Activated CD8-positive, alpha-beta memory T cell treated with anti-CD3 and anti-CD28 coated beads, Interleukin-2, amount 10 ng/mL, durations not matched to agents 7 days and 5 days (primary cell): ENCODE data around the gene PPP2R5B. TPM values are rescaled to one million over a fixed set of nuclear protein-coding genes. Genes with fewer than 3 reads are reported as not detected.

Experiments
- ATAC-seq: fragments of 150-1000 bp; cut with Tn5 transposase; one replicate; pipeline ENCODE4 v1.10.0; 2021; ENCODE audit warnings: moderate library complexity
- CTCF ChIA-PET: fragments of 350-600 bp; sonication (Branson Sonifier 250); formaldehyde crosslinking; loops from one replicate; lab custom pipeline; 2021; ENCODE audit warnings: antibody characterized with exemption; lab: Charles Lee
- DNase-seq: peaks from one replicate; pipeline ENCODE4 v3.0.0-alpha.2; 2020
- H3K27ac Mint-ChIP-seq: one replicate; pipeline ENCODE4 v1.8.0; 2021; ENCODE audit warnings: mild to moderate bottlenecking, mixed read lengths
- H3K27me3 Mint-ChIP-seq: one replicate; pipeline ENCODE4 v1.8.0; 2021; ENCODE audit warnings: mixed read lengths
- H3K36me3 Mint-ChIP-seq: one replicate; pipeline ENCODE4 v1.8.0; 2021; ENCODE audit warnings: mild to moderate bottlenecking, mixed read lengths
- H3K4me1 Mint-ChIP-seq: one replicate; pipeline ENCODE4 v1.8.0; 2021; ENCODE audit warnings: mixed read lengths
- H3K4me3 Mint-ChIP-seq: one replicate; pipeline ENCODE4 v1.8.0; 2021; ENCODE audit warnings: mild to moderate bottlenecking, moderate library complexity, mixed read lengths
- H3K9me3 Mint-ChIP-seq: one replicate; pipeline ENCODE4 v1.8.0; 2022; ENCODE audit warnings: low read depth, mixed read lengths
- total RNA-seq, 2 experiments: library from RNA; stranded (reverse); gene quantifications; one replicate each; pipeline ENCODE4 v1.2.3, GENCODE V29; 2021

The PPP2R5B gene
- total RNA-seq, 2 experiments from 2014 or later = 11.7 to 12.3 TPM

GRCh38 chr11:64892411-64892831 lies 32.1 kb upstream of the PPP2R5B start:
- peaks cover 8% of the 10 kb centered on the region for H3K4me1 Mint-ChIP-seq
- H3K27ac Mint-ChIP-seq = no peak overlapping the region
- no peak overlapping the region for H3K4me3 Mint-ChIP-seq
- no peaks in the 10 kb centered on the region for H3K27me3 Mint-ChIP-seq
- DNase-seq (no peak), ATAC-seq (no peak)
- no peaks in the 10 kb centered on the region for H3K36me3 Mint-ChIP-seq
- H3K9me3 Mint-ChIP-seq = no peaks in the 10 kb centered on the region
- CTCF ChIA-PET = interaction anchor here (1.3 to 31.3 kb wide), 4 partner anchors 15 to 122 kb away, joined by 6 to 1163 read pairs (median 10); partner anchors contain the start of genes ARL2 and CDC42BPG

- CTCF ChIA-PET = interaction anchor here (1.3 to 31.3 kb wide), 4 partner anchors 16 to 121 kb away, joined by 6 to 1163 read pairs (median 10); partner anchors contain the start of genes ARL2 and CDC42BPG
- Mint-ChIP-seq H3K27me3 (no peaks in the 10 kb centered on the region), H3K9me3 (no peaks in the 10 kb centered on the region), H3K4me3 (no peak overlapping the region), H3K4me1 (peaks cover 5% of the 10 kb centered on the region), H3K27ac (no peak overlapping the region), H3K36me3 (no peaks in the 10 kb centered on the region)
- DNase-seq (no peak), ATAC-seq (no peak)
Measured at GRCh38 chr11:64892838-64893193, 31.7 kb upstream of the PPP2R5B start.

- Mint-ChIP-seq H3K36me3 (no peaks in the 10 kb centered on the region), H3K4me1 (no peaks in the 10 kb centered on the region), H3K27me3 (no peaks in the 10 kb centered on the region), H3K27ac (no peak overlapping the region), H3K9me3 (no peaks in the 10 kb centered on the region), H3K4me3 (no peak overlapping the region)
- CTCF ChIA-PET = interaction anchor here (0.6 to 31.3 kb wide), 12 partner anchors 8 to 439 kb away, joined by 3 to 1163 read pairs (median 4); partner anchors contain the start of gene CDC42BPG
- no peak for DNase-seq
- no peak for ATAC-seq
Measured at GRCh38 chr11:64893194-64894069, 31.1 kb upstream of the PPP2R5B start.

DNA sequence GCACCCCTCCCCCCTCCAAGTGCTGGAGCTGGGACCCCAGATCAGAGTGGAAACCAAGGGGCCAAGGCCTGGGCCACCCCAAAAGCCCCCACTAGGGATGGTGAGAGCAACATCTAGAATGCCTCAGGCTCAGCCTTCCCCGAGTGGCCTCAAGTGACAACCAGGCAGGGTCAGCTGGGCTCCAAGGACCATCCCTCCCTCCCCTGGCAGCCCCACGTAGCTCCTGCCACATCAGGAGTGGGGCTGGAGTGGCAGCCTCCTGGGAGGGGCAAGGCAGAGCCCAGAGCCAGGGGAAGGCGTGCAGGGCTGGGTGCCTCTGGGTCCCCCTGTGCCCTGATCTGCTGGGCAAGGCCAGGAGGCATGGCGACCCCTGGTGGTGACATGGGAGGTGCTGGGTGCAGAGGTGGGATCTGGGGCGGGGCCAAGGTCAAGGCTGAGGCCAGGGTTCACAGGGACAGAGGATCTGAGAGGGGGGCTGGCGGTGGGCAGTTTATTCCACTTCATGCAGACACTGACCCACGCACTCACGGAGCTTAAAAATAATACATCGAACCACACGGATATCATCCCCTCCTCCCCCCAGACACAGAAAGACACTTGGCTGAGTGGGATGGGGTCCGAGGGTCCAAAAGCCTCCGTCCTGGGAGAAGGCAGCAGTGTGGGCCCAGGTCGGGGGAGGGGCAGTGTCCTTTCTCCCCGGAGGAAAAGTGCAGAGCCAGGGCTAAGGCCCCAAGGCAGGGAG lies 30.2 kb upstream of the PPP2R5B start:
- no peaks in the 10 kb centered on the region for H3K4me1 Mint-ChIP-seq
- no peaks in the 10 kb centered on the region for H3K36me3 Mint-ChIP-seq
- H3K4me3 Mint-ChIP-seq = no peak overlapping the region
- ATAC-seq = peak; percentile 98
- DNase-seq = peak; percentile 94
- CTCF ChIA-PET = interaction anchor here (0.6 to 31.3 kb wide), 16 partner anchors 9 to 440 kb away, joined by 3 to 1163 read pairs (median 4); partner anchors contain the start of genes CDC42BPG, EHD1 and PPP2R5B
- H3K27me3 Mint-ChIP-seq = no peaks in the 10 kb centered on the region
- no peak overlapping the region for H3K27ac Mint-ChIP-seq
- no peaks in the 10 kb centered on the region for H3K9me3 Mint-ChIP-seq

- Mint-ChIP-seq H3K36me3 (no peaks in the 10 kb centered on the region), H3K27me3 (no peaks in the 10 kb centered on the region), H3K9me3 (no peaks in the 10 kb centered on the region), H3K4me3 (no peak overlapping the region), H3K27ac (no peak overlapping the region), H3K4me1 (peaks cover under 1% of the 10 kb centered on the region)
- CTCF ChIA-PET = interaction anchor here (0.9 to 31.3 kb wide), 9 partner anchors 10 to 113 kb away, joined by 3 to 1163 read pairs (median 4); partner anchors contain the start of genes CDC42BPG, EHD1 and PPP2R5B
- no peak for DNase-seq
- ATAC-seq = no peak
Measured at GRCh38 chr11:64894812-64895452, 29.6 kb upstream of the PPP2R5B start.

DNA sequence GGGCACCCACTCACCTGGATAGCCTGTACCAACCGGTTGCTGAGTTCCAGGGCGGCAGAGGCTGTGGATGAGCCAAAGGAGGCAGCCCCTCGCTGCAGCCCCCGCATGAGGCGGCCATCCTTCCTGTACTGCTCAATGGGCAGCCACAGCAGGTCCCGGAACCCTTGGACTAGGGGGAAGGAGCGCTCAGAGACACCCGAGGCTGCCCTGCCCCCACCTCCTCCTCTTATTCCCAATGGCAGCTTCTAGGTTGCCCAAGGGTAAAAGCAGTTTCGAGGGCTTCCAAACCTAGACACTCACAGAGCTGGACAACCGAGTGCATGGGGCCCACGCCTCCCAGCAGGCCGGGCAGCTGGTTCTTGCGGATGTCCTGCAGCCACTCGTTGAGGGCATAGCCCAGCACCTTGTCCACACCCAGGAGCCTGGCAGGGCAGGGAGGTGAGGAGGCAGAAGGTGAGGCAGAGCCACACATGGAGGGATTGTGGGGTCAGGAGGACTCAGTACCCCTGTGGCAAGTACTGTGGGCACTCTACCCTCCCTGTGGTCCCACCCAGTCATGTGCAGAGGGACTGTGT lies 28.0 kb upstream of the PPP2R5B start:
- no peak overlapping the region for H3K4me3 Mint-ChIP-seq
- DNase-seq = no peak
- CTCF ChIA-PET = interaction anchor here (1.1 to 31.3 kb wide), 2 partner anchors 9 to 40 kb away, joined by 5 to 1163 read pairs; partner anchors contain the start of gene CDC42BPG
- H3K9me3 Mint-ChIP-seq = no peaks in the 10 kb centered on the region
- no peak for ATAC-seq
- H3K36me3 Mint-ChIP-seq = peaks cover 2% of the 10 kb centered on the region
- no peaks in the 10 kb centered on the region for H3K27me3 Mint-ChIP-seq
- H3K27ac Mint-ChIP-seq = no peak overlapping the region
- peaks cover 11% of the 10 kb centered on the region for H3K4me1 Mint-ChIP-seq

DNA sequence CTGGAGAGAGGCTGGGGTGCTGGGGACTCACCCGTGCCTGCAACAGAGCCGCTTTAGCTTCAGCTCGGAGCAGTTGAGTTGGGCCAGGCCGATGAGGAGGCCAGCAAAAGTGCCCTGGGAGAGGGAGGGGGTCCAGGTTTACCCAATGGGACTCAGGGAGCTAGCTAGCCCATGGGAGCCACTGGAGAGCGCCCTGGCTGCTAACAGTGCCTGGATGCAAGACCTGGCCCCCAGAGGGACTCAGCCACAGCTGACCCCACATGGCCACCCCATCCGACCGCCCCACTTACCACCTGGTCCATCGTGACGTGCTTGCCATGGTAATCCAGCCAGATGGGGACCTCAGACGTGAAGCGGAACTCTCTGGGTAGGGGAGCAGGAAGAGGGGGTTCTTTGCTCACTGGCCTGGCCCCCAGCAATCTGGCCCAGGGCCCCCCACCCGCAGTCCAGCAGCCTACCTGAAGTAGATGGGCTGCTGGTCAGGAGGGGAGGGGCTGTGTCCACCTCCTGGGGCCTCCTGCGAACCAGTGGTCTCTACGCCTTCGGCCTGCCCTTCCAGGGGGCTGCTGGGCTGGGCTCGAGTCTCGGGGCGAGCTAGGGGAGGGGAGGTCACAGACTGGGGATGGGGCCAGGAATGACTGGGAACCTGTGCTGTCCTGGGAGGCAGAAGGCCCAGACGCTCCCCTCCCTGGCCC lies 27.0 kb upstream of the PPP2R5B start:
- no peak for ATAC-seq
- no peaks in the 10 kb centered on the region for H3K9me3 Mint-ChIP-seq
- peaks cover 11% of the 10 kb centered on the region for H3K4me1 Mint-ChIP-seq
- no peaks in the 10 kb centered on the region for H3K27me3 Mint-ChIP-seq
- peaks cover 2% of the 10 kb centered on the region for H3K36me3 Mint-ChIP-seq
- CTCF ChIA-PET = interaction anchor here (1.2 to 31.3 kb wide), 3 partner anchors 9 to 41 kb away, joined by 3 to 1163 read pairs (median 4); partner anchors contain the start of gene CDC42BPG
- DNase-seq = no peak
- H3K4me3 Mint-ChIP-seq = no peak overlapping the region
- H3K27ac Mint-ChIP-seq = no peak overlapping the region

DNA sequence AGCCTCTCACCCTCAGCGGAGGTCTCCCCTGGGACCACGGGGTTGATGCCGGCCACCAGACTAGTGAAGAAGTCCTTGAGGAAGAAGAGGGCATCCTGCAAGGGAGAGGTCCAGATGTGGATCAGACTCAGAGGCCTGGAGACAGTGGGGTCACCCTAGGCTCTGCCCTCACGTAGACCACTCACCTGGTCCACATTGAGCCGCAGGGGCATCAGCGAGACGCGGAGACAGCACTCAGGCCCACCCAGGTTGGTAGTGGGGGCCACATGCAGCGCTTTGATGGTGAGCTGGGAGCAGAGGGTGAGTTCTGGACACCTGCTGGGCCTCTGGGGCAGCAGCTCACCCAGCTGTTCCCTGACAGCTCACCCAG lies 26.4 kb upstream of the PPP2R5B start:
- Mint-ChIP-seq H3K27me3 (no peaks in the 10 kb centered on the region), H3K4me3 (no peak overlapping the region), H3K4me1 (peaks cover 11% of the 10 kb centered on the region), H3K9me3 (no peaks in the 10 kb centered on the region), H3K36me3 (peaks cover 2% of the 10 kb centered on the region), H3K27ac (no peak overlapping the region)
- CTCF ChIA-PET = interaction anchor here (1.2 to 31.3 kb wide), 3 partner anchors 10 to 42 kb away, joined by 3 to 1163 read pairs (median 4); partner anchors contain the start of gene CDC42BPG
- DNase-seq (no peak), ATAC-seq (no peak)

DNA sequence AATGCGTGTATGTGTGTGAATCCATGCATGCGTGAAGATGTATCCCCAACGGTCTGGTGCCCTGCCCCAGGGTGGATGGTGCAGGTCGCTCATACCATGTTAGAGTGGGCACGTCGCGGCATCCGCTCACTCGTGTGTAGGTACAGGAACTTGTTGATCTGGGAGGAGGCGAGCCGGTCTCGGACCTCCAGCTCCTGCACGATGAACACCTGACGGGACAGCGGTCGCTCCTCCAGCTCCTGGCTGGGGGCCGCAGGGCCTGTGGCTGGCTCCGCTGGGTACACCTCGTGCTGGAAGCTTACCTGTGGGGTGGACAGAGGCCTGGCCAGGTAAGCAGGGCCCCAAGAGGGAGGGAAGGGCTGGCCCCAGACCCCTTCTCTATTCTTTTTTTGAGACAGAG lies 25.9 kb upstream of the PPP2R5B start:
- H3K9me3 Mint-ChIP-seq = no peaks in the 10 kb centered on the region
- CTCF ChIA-PET = interaction anchor here (1.2 to 31.3 kb wide), 3 partner anchors 10 to 42 kb away, joined by 3 to 1163 read pairs (median 4); partner anchors contain the start of gene CDC42BPG
- no peak overlapping the region for H3K27ac Mint-ChIP-seq
- DNase-seq (no peak), ATAC-seq (no peak)
- peaks cover 11% of the 10 kb centered on the region for H3K4me1 Mint-ChIP-seq
- H3K27me3 Mint-ChIP-seq = no peaks in the 10 kb centered on the region
- peaks cover 2% of the 10 kb centered on the region for H3K36me3 Mint-ChIP-seq
- no peak overlapping the region for H3K4me3 Mint-ChIP-seq

- Mint-ChIP-seq H3K36me3 (peaks cover 4% of the 10 kb centered on the region), H3K4me3 (no peak overlapping the region), H3K27me3 (no peaks in the 10 kb centered on the region), H3K27ac (peak overlapping the region; percentile 4), H3K9me3 (no peaks in the 10 kb centered on the region), H3K4me1 (peaks cover 11% of the 10 kb centered on the region)
- CTCF ChIA-PET = interaction anchor here (0.7 to 31.3 kb wide), 4 partner anchors 10 to 44 kb away, joined by 3 to 1163 read pairs (median 4); partner anchors contain the start of gene CDC42BPG
- peak; percentile 87 for ATAC-seq
- DNase-seq = peak; percentile 71
Measured at GRCh38 chr11:64900263-64900678, 24.2 kb upstream of the PPP2R5B start.

GRCh38 chr11:64900774-64901173 lies 23.7 kb upstream of the PPP2R5B start:
- Mint-ChIP-seq H3K9me3 (no peaks in the 10 kb centered on the region), H3K27ac (no peak overlapping the region), H3K4me3 (no peak overlapping the region), H3K36me3 (peaks cover 6% of the 10 kb centered on the region), H3K27me3 (no peaks in the 10 kb centered on the region), H3K4me1 (peaks cover 11% of the 10 kb centered on the region)
- CTCF ChIA-PET = interaction anchor here (1.9 to 31.3 kb wide), 2 partner anchors 10 to 44 kb away, joined by 4 to 1163 read pairs; partner anchors contain the start of gene CDC42BPG
- ATAC-seq (no peak), DNase-seq (no peak)
